Fibroblast of skin of scalp (primary cell): ENCODE measurements around the gene TIE1.

Experiments used
- DNase-seq: peaks from one replicate; pipeline ENCODE4 v3.0.0-alpha.2; 2013

TIE1 gene

GRCh38 chr1:43312663-43313515, 12.1 kb downstream of the TIE1 start:
- DNase-seq: no peak

GRCh38 chr1:43313771-43314170, 13.0 kb downstream of the TIE1 start:
- DNase-seq: no peak

- no peak for DNase-seq
These were observed 13.5 kb downstream of the TIE1 start for GRCh38 chr1:43314233-43314632.

GRCh38 chr1:43315481-43315880, 14.7 kb downstream of the TIE1 start:
- no peak for DNase-seq

- no peak for DNase-seq
These were observed 15.4 kb downstream of the TIE1 start for GRCh38 chr1:43315963-43316737.

- no peak for DNase-seq
These were observed 16.1 kb downstream of the TIE1 start for GRCh38 chr1:43316738-43317520.

GRCh38 chr1:43317817-43318471, 17.2 kb downstream of the TIE1 start:
- no peak for DNase-seq

GRCh38 chr1:43318831-43319230, 18.0 kb downstream of the TIE1 start:
- no peak for DNase-seq

- DNase-seq: no peak
These were observed 18.5 kb downstream of the TIE1 start for GRCh38 chr1:43319288-43319687.

- no peak for DNase-seq
These were observed 19.0 kb downstream of the TIE1 start for GRCh38 chr1:43319766-43320165.

GRCh38 chr1:43321331-43321891, 20.6 kb downstream of the TIE1 start:
- DNase-seq: no peak

- DNase-seq: no peak
These were observed 21.7 kb downstream of the TIE1 start for GRCh38 chr1:43322506-43322905.

GRCh38 chr1:43324810-43325209, 24.0 kb downstream of the TIE1 start:
- DNase-seq: no peak

- no peak for DNase-seq
These were observed 24.6 kb downstream of the TIE1 start for GRCh38 chr1:43325381-43325780.

GRCh38 chr1:43327549-43328292, 26.9 kb downstream of the TIE1 start:
- DNase-seq: peak; percentile 58

GRCh38 chr1:43329995-43330751, 29.4 kb downstream of the TIE1 start:
- DNase-seq: peak; percentile 89

- DNase-seq: no peak
These were observed 30.9 kb downstream of the TIE1 start for GRCh38 chr1:43331688-43332087.

- no peak for DNase-seq
These were observed 33.8 kb downstream of the TIE1 start for GRCh38 chr1:43334453-43335205.

- DNase-seq: no peak
These were observed 36.8 kb downstream of the TIE1 start, which contains the start of gene MPL for GRCh38 chr1:43337588-43337987. TSS of gene MPL (plus strand) at chr1:43337818. CDS start at chr1:43337849, 31 bp downstream.

GRCh38 chr1:43338001-43338400, 37.2 kb downstream of the TIE1 start:
- DNase-seq: no peak
